DND-41 (cell line): Measurements from ENCODE around the gene FAM168A.

Source experiments
- ATAC-seq: fragments of 200-7000 bp; cut with Tn5 transposase; 3 replicates; pipeline ENCODE4 v1.9.1; 2021; ENCODE audit warnings: low read depth; ENCODE audit not compliant: insufficient read depth
- DNase-seq: peaks from one replicate; pipeline ENCODE4 v3.0.0-alpha.2; 2020
- H2AFZ ChIP-seq: 2 replicates; pipeline ENCODE4 v1.6.0; 2012; ENCODE audit warnings: low read depth, low read length
- H3K27ac ChIP-seq: 2 replicates; pipeline ENCODE4 v1.5.1; 2012; ENCODE audit warnings: low read length, inconsistent platforms
- H3K27me3 ChIP-seq: fragments of 200-600 bp; sonication (generic); 2 replicates; pipeline ENCODE4 v1.6.0; 2012; ENCODE audit warnings: low read length, mild to moderate bottlenecking, inconsistent platforms; ENCODE audit not compliant: insufficient read depth, poor library complexity
- H3K36me3 ChIP-seq: 2 replicates; pipeline ENCODE4 v1.5.1; 2012; ENCODE audit warnings: low read length, inconsistent platforms; ENCODE audit not compliant: insufficient read depth
- H3K4me1 ChIP-seq: 2 replicates; pipeline ENCODE4 v1.5.1; 2012; ENCODE audit warnings: mild to moderate bottlenecking, low read length; ENCODE audit not compliant: insufficient read depth
- H3K4me2 ChIP-seq: 2 replicates; pipeline ENCODE4 v1.6.0; 2012; ENCODE audit warnings: mild to moderate bottlenecking, moderate library complexity, low read length, inconsistent platforms; ENCODE audit not compliant: insufficient read depth
- H3K4me3 ChIP-seq, 2 experiments: fragments of 200-600 bp in 1 of 2; shearing (Covaris generic) in 1 of 2; 2 replicates each; pipeline ENCODE4 v1.5.1; 2012 to 2016; ENCODE audit warnings: inconsistent platforms in 2 of 2, low read length in 2 of 2, mild to moderate bottlenecking in 2 of 2, low read depth in 1 of 2, moderate library complexity in 1 of 2
- H3K79me2 ChIP-seq: 2 replicates; pipeline ENCODE4 v1.6.0; 2012; ENCODE audit warnings: low read length, inconsistent platforms; ENCODE audit not compliant: insufficient read depth
- H3K9ac ChIP-seq: 2 replicates; pipeline ENCODE4 v1.6.0; 2012; ENCODE audit warnings: low read depth, mild to moderate bottlenecking, inconsistent platforms, low read length, moderate library complexity
- H3K9me3 ChIP-seq: 2 replicates; pipeline ENCODE4 v1.5.1; 2012; ENCODE audit warnings: low read length, moderate library complexity, mild to moderate bottlenecking, inconsistent platforms; ENCODE audit not compliant: insufficient read depth, severe bottlenecking
- H4K20me1 ChIP-seq: 2 replicates; pipeline ENCODE4 v1.6.0; 2012; ENCODE audit warnings: low read length; ENCODE audit not compliant: insufficient read depth
- EZH2 ChIP-seq: IDR thresholded peaks from 3 replicates; pipeline ENCODE4 v1.6.1; 2012; ENCODE audit warnings: borderline replicate concordance, low read depth, mild to moderate bottlenecking, moderate library complexity, low read length, inconsistent platforms; ENCODE audit not compliant: severe bottlenecking
- TF ChIP-seq, protein P1 (sequence below): IDR thresholded peaks from 2 replicates; pipeline ENCODE4 v1.5.1; 2012; ENCODE audit warnings: borderline replicate concordance, low read length, moderate library complexity, mild to moderate bottlenecking; ENCODE audit not compliant: poor library complexity, severe bottlenecking; ENCODE audit errors: extremely low read depth

FAM168A gene

DNA sequence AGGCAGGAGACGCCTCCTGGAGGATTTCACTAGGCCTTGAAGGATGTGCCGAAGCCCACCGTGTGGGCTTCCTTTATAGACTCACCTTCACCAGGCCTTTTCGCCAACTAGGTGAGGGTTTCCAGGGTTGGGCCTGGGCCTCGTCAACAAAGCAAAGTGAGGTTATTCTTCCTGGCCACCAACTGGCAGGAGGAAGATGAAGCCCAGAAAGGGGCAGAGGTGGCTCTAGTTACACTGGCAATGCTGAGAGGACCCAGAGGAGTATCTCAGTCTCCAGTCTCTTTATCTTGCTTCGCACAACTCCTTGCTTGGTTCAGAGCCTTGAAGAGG is 222.1 kb downstream of the FAM168A start:
- Histone ChIP-seq H3K9ac (peak overlapping the region; percentile 91), H3K4me2 (peak overlapping the region; percentile 93), H3K9me3 (no peaks in the 10 kb centered on the region), H4K20me1 (peaks cover 38% of the 10 kb centered on the region), H3K4me1 (peaks cover 40% of the 10 kb centered on the region), H3K27me3 (no peaks in the 10 kb centered on the region), H3K79me2 (peaks cover 46% of the 10 kb centered on the region), H3K27ac (peak overlapping the region; percentile 69), H3K36me3 (peaks cover 11% of the 10 kb centered on the region), H3K4me3 (peak overlapping the region in 1 of 2 experiments; percentile 83; a peak in 2 of 4 replicates), H2AFZ (peak overlapping the region; percentile 86)
- ATAC-seq (no peak), DNase-seq (no peak)
- no peak for TF ChIP-seq EZH2
- TF ChIP-seq, protein P1, sequence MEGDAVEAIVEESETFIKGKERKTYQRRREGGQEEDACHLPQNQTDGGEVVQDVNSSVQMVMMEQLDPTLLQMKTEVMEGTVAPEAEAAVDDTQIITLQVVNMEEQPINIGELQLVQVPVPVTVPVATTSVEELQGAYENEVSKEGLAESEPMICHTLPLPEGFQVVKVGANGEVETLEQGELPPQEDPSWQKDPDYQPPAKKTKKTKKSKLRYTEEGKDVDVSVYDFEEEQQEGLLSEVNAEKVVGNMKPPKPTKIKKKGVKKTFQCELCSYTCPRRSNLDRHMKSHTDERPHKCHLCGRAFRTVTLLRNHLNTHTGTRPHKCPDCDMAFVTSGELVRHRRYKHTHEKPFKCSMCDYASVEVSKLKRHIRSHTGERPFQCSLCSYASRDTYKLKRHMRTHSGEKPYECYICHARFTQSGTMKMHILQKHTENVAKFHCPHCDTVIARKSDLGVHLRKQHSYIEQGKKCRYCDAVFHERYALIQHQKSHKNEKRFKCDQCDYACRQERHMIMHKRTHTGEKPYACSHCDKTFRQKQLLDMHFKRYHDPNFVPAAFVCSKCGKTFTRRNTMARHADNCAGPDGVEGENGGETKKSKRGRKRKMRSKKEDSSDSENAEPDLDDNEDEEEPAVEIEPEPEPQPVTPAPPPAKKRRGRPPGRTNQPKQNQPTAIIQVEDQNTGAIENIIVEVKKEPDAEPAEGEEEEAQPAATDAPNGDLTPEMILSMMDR: no peak

DNA sequence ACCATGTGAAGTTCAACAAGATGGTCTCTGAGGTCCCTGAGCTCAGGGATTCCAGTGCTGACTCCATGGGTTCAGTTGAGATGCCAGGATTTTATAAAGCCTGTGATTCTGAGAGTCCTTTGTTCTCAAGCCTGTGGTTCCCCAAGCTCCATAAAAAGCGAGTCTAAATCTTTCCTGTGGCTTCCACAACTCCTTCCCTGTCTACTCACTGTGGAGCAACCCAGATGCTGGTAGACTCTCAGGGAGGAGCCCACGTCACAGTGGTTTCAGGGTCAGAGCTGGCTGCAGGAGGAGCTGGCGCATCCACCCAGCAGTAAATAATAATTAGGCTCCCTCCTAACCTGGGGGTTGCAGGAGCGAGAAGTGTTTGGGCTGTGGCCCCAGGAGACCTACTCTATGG is 223.8 kb downstream of the FAM168A start:
- Histone ChIP-seq H3K36me3 (peaks cover under 1% of the 10 kb centered on the region; the same call in 1 of the 2 replicates), H3K9ac (no peak overlapping the region), H3K4me3 (no peak overlapping the region), H3K27me3 (no peaks in the 10 kb centered on the region), H3K4me2 (no peak overlapping the region), H3K79me2 (peaks cover 29% of the 10 kb centered on the region), H3K27ac (no peak overlapping the region), H3K9me3 (no peaks in the 10 kb centered on the region), H2AFZ (no peak overlapping the region), H3K4me1 (peaks cover 32% of the 10 kb centered on the region), H4K20me1 (peaks cover 22% of the 10 kb centered on the region)
- ATAC-seq (no peak), DNase-seq (no peak)
- no peak for TF ChIP-seq EZH2
- TF ChIP-seq, protein P1: no peak

DNA sequence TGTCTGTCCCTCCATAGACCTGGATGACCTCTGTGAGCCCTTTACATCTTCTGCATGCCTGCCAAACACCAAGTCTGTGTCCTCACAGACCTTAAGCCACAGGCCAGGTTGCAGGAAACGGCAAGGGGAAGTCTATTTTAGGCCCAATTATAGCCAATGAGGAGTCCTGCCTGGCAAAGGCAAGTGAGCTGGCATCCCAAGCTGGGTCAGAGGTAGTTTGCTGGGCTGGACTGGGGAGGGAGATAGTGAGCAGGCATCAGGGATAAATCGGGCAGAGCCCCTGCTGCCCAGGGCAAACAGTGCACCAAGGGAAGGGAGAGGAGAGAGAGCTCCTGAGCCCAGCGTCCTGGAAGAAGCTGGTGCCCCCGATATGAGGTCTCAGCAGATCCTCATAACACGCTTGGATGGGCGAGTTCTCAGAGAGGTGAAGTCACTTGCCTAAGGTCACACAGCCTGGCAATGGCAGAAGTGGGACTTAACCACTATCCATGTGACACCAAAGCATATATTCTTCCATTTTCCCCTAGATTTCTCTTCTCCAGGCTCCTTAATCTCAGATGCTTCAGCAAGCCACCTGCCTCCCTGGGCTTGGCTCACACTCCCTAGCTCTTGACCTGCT is 225.4 kb downstream of the FAM168A start:
- Histone ChIP-seq H3K9ac (no peak overlapping the region), H3K9me3 (no peaks in the 10 kb centered on the region), H3K27ac (no peak overlapping the region), H3K36me3 (no peaks in the 10 kb centered on the region; the same call in 1 of the 2 replicates), H3K27me3 (no peaks in the 10 kb centered on the region), H3K4me1 (peaks cover 15% of the 10 kb centered on the region), H3K4me3 (no peak overlapping the region), H2AFZ (no peak overlapping the region), H4K20me1 (peaks cover 5% of the 10 kb centered on the region; the same call in 1 of the 2 replicates), H3K4me2 (no peak overlapping the region), H3K79me2 (peaks cover 13% of the 10 kb centered on the region)
- TF ChIP-seq, protein P1: peak; percentile 18
- no peak for TF ChIP-seq EZH2
- ATAC-seq: no peak
- no peak for DNase-seq
